Progenitor cell of endocrine pancreas (in vitro differentiated cells): ENCODE results near the gene WDHD1. TPM values are rescaled to one million over a fixed set of nuclear protein-coding genes. Genes with fewer than 3 reads are reported as not detected.
"Not testable (repeated sequence)": the region's sequence is repeated elsewhere in the genome, so short reads cannot be mapped to it uniquely, and the experiment has no call there.

Experiments used
- DNase-seq: peaks from one replicate; pipeline ENCODE4 v3.0.0; 2021; ENCODE audit warnings: low spot score; ENCODE audit not compliant: unreplicated experiment
- H3K27ac Mint-ChIP-seq: 2 replicates; pipeline ENCODE4 v1.8.0; 2021; ENCODE audit warnings: mild to moderate bottlenecking, moderate library complexity, mixed read lengths
- H3K27me3 Mint-ChIP-seq: 2 replicates; pipeline ENCODE4 v1.8.0; 2021; ENCODE audit warnings: mixed read lengths
- H3K36me3 Mint-ChIP-seq: 2 replicates; pipeline ENCODE4 v1.8.0; 2022; ENCODE audit warnings: mixed read lengths; ENCODE audit not compliant: insufficient read depth
- H3K4me1 Mint-ChIP-seq: 2 replicates; pipeline ENCODE4 v1.8.0; 2021; ENCODE audit warnings: low read depth, mixed read lengths
- H3K4me3 Mint-ChIP-seq: 2 replicates; pipeline ENCODE4 v1.8.0; 2021; ENCODE audit warnings: low read depth, mild to moderate bottlenecking, moderate library complexity, mixed read lengths
- H3K9me3 Mint-ChIP-seq: 2 replicates; pipeline ENCODE4 v1.8.0; 2021; ENCODE audit warnings: low read depth, mixed read lengths
- CTCF ChIP-seq: fragments of 200-600 bp; sonication (generic); IDR thresholded peaks from one replicate; pipeline ENCODE4 v1.5.0; 2021; ENCODE audit warnings: antibody characterized with exemption, mild to moderate bottlenecking; ENCODE audit not compliant: unreplicated experiment
- total RNA-seq: library from RNA; stranded (reverse); gene quantifications from 2 replicates; pipeline ENCODE4 v1.2.1, GENCODE V29; 2021

WDHD1 gene
- total RNA-seq, 1 donor from 2014 or later = 31.4 TPM

DNA sequence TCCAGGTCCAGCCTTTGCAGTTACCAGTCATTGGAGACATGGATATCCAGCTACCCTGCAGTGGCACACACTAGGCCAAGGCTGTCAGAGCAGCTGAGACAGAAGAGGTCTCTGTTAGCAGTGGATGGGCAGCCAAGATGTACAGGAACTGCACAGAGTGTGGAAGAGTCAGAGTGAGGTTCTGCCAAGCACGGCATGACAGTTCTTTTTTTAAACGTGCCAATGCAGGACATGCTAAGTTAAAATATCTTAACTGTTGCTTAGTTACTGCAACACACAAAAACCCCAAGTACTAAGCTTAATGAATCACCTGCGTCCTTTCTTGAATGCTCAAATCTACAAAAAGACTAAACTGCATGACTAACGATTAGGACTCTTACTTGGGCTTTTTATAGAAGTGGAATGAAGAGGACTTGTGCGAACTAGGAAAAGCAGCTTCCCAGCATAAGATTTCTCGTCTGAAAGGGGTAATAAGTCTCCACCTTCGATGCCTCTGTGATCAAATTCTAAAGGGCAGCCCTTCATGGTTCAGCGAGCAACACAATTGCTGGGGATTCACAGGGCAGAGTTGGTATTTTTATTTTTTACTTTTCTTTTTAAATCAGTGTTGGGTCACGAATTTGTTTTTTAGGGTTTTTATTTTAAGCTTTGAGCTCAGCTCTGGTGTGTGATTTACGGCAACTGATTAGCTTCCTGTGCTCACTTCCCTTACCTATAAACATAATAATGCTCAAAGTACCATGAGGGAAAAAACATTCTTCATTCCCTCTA lies 45.2 kb upstream of the WDHD1 start:
- no peaks in the 10 kb centered on the region for H3K9me3 Mint-ChIP-seq
- H3K4me3 Mint-ChIP-seq = no peak overlapping the region
- no peak for DNase-seq
- TF ChIP-seq CTCF = no peak
- no peaks in the 10 kb centered on the region for H3K27me3 Mint-ChIP-seq
- peaks cover 3% of the 10 kb centered on the region for H3K4me1 Mint-ChIP-seq
- no peak overlapping the region for H3K27ac Mint-ChIP-seq
- H3K36me3 Mint-ChIP-seq = peaks cover 5% of the 10 kb centered on the region

- Mint-ChIP-seq H3K27ac (no peak overlapping the region), H3K9me3 (no peaks in the 10 kb centered on the region), H3K4me1 (peaks cover 3% of the 10 kb centered on the region), H3K36me3 (peaks cover 11% of the 10 kb centered on the region), H3K4me3 (no peak overlapping the region), H3K27me3 (no peaks in the 10 kb centered on the region)
- no peak for DNase-seq
- no peak for TF ChIP-seq CTCF
These were observed 44.1 kb upstream of the WDHD1 start for GRCh38 chr14:55070981-55071411.

- TF ChIP-seq CTCF = no peak
- Mint-ChIP-seq H3K4me1 (no peaks in the 10 kb centered on the region), H3K36me3 (peaks cover 33% of the 10 kb centered on the region), H3K9me3 (no peaks in the 10 kb centered on the region), H3K4me3 (no peak overlapping the region), H3K27ac (no peak overlapping the region), H3K27me3 (no peaks in the 10 kb centered on the region)
- no peak for DNase-seq
These were observed 39.3 kb upstream of the WDHD1 start for GRCh38 chr14:55066223-55066622.

- no peak overlapping the region for H3K4me3 Mint-ChIP-seq
- DNase-seq = no peak
- H3K9me3 Mint-ChIP-seq = no peaks in the 10 kb centered on the region
- no peaks in the 10 kb centered on the region for H3K27me3 Mint-ChIP-seq
- H3K36me3 Mint-ChIP-seq = peaks cover 34% of the 10 kb centered on the region
- no peak for TF ChIP-seq CTCF
- no peak overlapping the region for H3K27ac Mint-ChIP-seq
- no peaks in the 10 kb centered on the region for H3K4me1 Mint-ChIP-seq
These were observed 38.5 kb upstream of the WDHD1 start for GRCh38 chr14:55065411-55065810.

DNA sequence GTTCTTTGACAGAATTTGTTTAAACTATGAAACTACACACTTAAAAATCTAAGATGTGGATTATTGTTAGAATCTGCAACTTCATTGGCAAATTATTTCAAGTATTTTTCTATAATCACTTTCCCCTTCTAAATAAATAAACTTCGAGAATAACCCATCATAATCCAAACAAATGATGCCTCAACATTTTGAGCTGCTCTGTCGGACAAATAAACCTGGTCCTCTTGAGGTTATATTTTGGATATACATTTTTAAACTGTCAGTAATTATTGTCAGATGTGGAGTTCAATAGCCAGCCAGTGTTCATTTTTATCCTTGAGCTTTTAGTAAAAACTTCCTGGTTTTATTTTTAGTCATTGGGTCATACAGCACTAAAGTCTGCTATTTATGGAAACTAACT lies 38.0 kb upstream of the WDHD1 start:
- not testable (repeated sequence) for H3K27me3 Mint-ChIP-seq, H3K9me3 Mint-ChIP-seq, DNase-seq, H3K4me1 Mint-ChIP-seq, H3K27ac Mint-ChIP-seq, H3K4me3 Mint-ChIP-seq
- H3K36me3 Mint-ChIP-seq = peaks cover 35% of the 10 kb centered on the region
